ENCODE measurements around the gene ATP6V1G2.

ATP6V1G2 gene

GRCh38 chr6:31559958-31560696 is 13.7 kb upstream of the ATP6V1G2 start:
- CTCF ChIA-PET = interaction anchor here (1.0 to 4.1 kb wide), 7 partner anchors 13 to 38 kb away, joined by 3 to 29 read pairs (median 4); partner anchors contain the start of genes ATP6V1G2 and LST1
- Histone ChIP-seq H3K36me3 (ENCODE audit: control insufficient read depth in 2 of 2, insufficient read depth in 1 of 2, low read length in 2 of 2) (peaks cover 5 to 52% of the 10 kb centered on the region in 2 experiments; a peak in 2 of 3 replicates), H3K4me3 (ENCODE audit: low read depth, low read length) (no peak overlapping the region), H3K27ac (ENCODE audit: extremely low read depth, low read depth, low read length) (no peak overlapping the region), H3K4me1 (ENCODE audit: control insufficient read depth, insufficient read depth, low read length) (no peaks in the 10 kb centered on the region), H3K9me3 (ENCODE audit: control insufficient read depth, insufficient read depth, low read depth, low read length) (no peaks in the 10 kb centered on the region)
- TF ChIP-seq ZNF549 (tag by site-specific recombination; IDR thresholded peaks at IDR 0.05) = no peak
- peak; percentile 19; the same call in 1 of the 2 replicates for TF ChIP-seq ZBTB48 (tag by site-specific recombination; IDR thresholded peaks at IDR 0.05)
- POLR2A ChIA-PET = interaction anchor here (1.0 to 1.3 kb wide), 2 partner anchors 18 to 19 kb away, joined by 3 read pairs; partner anchors contain the start of gene DDX39B

- CTCF ChIA-PET = interaction anchor here (1.1 to 4.1 kb wide), 6 partner anchors 13 to 38 kb away, joined by 3 to 29 read pairs (median 4); partner anchors contain the start of genes ATP6V1G2 and LST1
- TF ChIP-seq ZNF514 (tag by site-specific recombination; IDR thresholded peaks at IDR 0.05) = no peak
- Histone ChIP-seq H3K4me1 (ENCODE audit: control insufficient read depth, insufficient read depth, low read length) (no peaks in the 10 kb centered on the region), H3K27ac (ENCODE audit: extremely low read depth, low read depth, low read length) (no peak overlapping the region), H3K36me3 (ENCODE audit: control insufficient read depth in 2 of 2, insufficient read depth in 1 of 2, low read length in 2 of 2) (peaks cover 6 to 55% of the 10 kb centered on the region in 2 experiments; a peak in 2 of 3 replicates), H3K4me3 (ENCODE audit: low read depth, low read length) (no peak overlapping the region), H3K9me3 (ENCODE audit: control insufficient read depth, insufficient read depth, low read depth, low read length) (no peaks in the 10 kb centered on the region)
- POLR2A ChIA-PET = interaction anchor here (1.3 kb wide), 1 partner anchor 17 kb away, joined by 3 read pairs; no protein-coding TSS in a partner anchor
Measured at GRCh38 chr6:31559606-31559957, 13.2 kb upstream of the ATP6V1G2 start.

GRCh38 chr6:31558631-31559500 is 12.5 kb upstream of the ATP6V1G2 start:
- ChIA-PET POLR2A (no interaction called here), CTCF (interaction anchor here (1.1 to 4.1 kb wide), 6 partner anchors 13 to 66 kb away, joined by 3 to 29 read pairs (median 6); partner anchors contain the start of genes ATP6V1G2 and LST1)
- Histone ChIP-seq H3K27ac (ENCODE audit: extremely low read depth, low read depth, low read length) (no peak overlapping the region), H3K9me3 (ENCODE audit: control insufficient read depth, insufficient read depth, low read depth, low read length) (no peaks in the 10 kb centered on the region), H3K4me3 (ENCODE audit: low read depth, low read length) (no peak overlapping the region), H3K36me3 (ENCODE audit: control insufficient read depth in 2 of 2, insufficient read depth in 1 of 2, low read length in 2 of 2) (peaks cover 12 to 61% of the 10 kb centered on the region in 2 experiments; a peak in 2 of 3 replicates), H3K4me1 (ENCODE audit: control insufficient read depth, insufficient read depth, low read length) (no peaks in the 10 kb centered on the region)
- TF ChIP-seq MZF1 (tag by site-specific recombination; IDR thresholded peaks at IDR 0.05; ENCODE audit: borderline replicate concordance) (no peak), ZNF510 (tag by site-specific recombination; IDR thresholded peaks at IDR 0.05; ENCODE audit: insufficient replicate concordance) (no peak), ZNF132 (tag by site-specific recombination; IDR thresholded peaks at IDR 0.05; ENCODE audit: borderline replicate concordance) (no peak), ZBTB44 (tag by site-specific recombination; IDR thresholded peaks at IDR 0.05) (no peak), ZNF274 (IDR thresholded peaks at IDR 0.05; ENCODE audit: low read length) (no peak), ZNF274 (tag by site-specific recombination; IDR thresholded peaks at IDR 0.05; ENCODE audit: borderline replicate concordance) (no peak), ZNF18 (tag by site-specific recombination; IDR thresholded peaks at IDR 0.05) (no peak), ZNF830 (tag by site-specific recombination; IDR thresholded peaks at IDR 0.05; ENCODE audit: low read depth) (no peak), YY2 (tag by site-specific recombination; IDR thresholded peaks at IDR 0.05) (no peak), ZFHX2 (tag by site-specific recombination; conservative IDR thresholded peaks at IDR 0.05) (peak; percentile 51)

Data from HEK293 (cell line).